Lung microvascular endothelial cell (primary cell): ENCODE results near the gene NLRC4. TPM values are rescaled to one million over a fixed set of nuclear protein-coding genes. Genes with fewer than 3 reads are reported as not detected.
"Not testable (repeated sequence)": the region's sequence is repeated elsewhere in the genome, so short reads cannot be mapped to it uniquely, and the experiment has no call there.

Source experiments
- DNase-seq, 2 donors: peaks; one replicate each; pipeline versions ENCODE4 v3.0.0 to v3.0.0-alpha.2; 2010; ENCODE audit warnings: low read depth in 2 of 2
- total RNA-seq: library from RNA; depleted of rRNA; stranded (reverse); fragments of >200 nt; gene quantifications from 2 replicates; pipeline ENCODE4 v1.2.1, GENCODE V29; 2014

Gene NLRC4
- total RNA-seq, 1 donor from 2014 or later = not detected

DNA sequence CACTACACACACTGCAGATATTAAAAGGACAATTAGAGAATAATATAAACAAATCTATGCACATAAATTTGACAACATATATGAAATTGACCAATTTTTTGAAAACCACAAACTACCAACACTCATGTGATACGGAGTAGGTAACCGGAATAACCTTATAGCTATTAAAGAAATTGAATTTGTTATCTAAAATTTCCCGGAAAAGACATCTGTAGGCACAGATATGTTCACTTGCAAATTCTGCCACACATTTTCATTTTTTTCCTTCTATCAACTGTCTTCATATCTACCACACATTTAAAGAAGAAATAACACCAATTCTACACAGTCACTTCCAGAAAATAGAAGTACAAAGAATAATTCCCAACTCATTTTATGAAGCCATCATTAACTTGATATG lies 22.4 kb downstream of the NLRC4 start:
- DNase-seq = no peak

DNA sequence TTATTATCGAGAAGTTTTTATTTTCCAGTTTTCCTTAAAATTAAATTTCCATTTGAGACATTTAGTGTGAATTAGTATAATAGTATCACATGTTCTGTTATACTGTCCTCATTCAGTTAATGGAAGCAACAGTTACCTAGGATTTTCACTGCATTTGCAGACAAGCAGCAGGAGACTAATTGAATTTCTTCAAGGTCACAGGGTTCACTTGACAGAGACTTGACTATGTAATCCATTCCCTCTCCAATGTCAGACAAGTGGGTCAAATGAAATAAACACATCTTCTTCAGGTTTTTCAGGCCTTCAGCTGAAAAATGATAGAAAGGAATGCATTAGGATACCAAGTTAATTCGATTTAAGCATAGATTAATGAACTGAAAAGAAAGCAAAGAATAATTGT lies 26.7 kb downstream of the NLRC4 start:
- no peak for DNase-seq

DNA sequence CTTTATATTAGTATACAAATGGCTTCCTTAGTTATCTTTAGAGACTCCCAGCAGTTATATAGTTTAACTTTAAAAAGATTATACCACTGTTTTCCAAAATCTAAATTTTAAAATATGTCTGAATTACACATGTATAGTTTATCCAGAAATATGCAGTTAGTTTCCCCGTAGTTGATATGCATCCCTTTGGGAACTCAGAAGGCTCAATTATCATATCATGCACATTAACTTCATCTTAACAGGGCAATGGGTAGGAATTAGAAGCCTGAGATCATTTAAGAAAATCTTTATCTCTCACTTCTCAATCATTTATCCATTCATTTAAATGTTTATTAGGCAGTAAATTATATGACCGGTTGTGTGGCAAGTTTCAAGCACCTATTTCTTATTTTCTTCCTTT lies 27.2 kb downstream of the NLRC4 start:
- no peak for DNase-seq

DNA sequence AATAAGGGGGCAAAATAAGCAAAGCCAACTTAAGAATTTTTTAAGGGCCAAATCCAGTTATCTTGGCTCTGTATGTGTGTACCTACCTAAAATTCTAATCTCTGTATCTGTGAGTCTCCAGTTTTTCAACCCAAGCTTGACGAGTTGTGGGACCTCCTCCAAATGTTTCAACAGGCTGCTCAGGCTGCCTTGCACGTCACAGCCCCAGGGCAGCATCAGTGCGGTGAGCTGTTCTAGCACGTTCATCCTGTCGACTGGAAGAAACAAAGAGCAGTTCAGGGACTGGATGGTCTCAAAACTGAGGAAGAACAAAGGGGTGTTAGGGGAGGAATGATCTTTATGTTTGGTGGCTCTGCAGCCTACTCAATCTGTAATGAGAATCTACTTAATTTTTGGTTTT lies 29.4 kb downstream of the NLRC4 start:
- DNase-seq = no peak

DNA sequence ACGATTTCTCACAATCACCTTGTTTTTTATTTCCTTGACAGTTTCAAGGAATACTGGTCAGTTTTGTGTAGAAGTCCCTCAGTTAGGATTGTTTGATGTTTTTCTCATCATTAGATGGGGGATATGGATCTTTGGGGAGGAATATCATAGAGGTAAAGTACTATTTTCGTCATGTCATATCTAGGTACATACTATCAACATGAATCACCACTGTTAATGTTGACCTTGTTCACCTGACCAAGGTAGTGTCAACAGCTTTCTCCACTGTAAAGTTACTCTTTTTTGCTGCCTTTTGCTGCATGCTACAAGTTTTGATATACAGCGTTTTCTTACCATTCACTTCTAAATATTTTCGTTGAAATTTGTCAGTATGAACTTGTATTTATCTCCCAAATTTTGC lies 32.7 kb downstream of the NLRC4 start:
- no peak for DNase-seq

DNA sequence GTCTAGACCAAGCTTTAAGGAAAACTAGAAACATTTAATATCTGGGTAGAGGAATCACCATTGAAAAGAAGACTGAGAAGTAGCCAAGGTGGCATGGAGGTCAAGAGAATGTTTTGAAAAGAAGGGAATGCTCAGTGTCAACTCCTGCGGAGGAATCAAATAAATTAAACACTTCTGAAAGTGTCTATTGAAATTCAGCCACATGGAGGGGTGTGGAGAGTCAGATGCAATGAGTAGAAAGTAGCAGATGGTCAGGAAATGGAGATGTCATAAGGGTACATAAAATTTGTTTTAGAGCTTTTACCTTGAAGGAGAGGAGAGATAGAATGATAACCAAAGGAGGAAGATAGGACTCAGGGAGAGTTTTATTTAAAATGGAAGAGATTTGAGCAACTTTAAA lies 35.1 kb downstream of the NLRC4 start:
- DNase-seq = no peak

DNA sequence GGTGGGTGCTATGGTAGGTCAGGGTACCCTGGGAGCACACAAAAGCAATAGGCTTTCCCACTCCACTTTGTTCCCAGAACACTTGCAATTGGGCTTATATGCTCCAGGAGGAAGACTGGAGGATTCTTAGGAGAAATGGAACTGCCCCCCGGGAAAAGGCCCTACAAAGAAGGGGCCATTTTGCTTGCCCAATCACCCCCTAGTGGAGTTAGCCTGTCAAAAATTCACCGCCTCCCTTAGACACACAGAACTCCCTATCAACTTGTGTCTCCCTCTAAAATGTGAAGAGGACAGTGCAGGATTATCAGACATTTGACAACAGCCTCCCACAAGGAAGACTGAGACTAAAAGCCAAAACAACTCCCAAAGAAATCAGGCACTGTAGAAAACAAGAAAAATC lies 36.5 kb downstream of the NLRC4 start:
- no peak for DNase-seq

DNA sequence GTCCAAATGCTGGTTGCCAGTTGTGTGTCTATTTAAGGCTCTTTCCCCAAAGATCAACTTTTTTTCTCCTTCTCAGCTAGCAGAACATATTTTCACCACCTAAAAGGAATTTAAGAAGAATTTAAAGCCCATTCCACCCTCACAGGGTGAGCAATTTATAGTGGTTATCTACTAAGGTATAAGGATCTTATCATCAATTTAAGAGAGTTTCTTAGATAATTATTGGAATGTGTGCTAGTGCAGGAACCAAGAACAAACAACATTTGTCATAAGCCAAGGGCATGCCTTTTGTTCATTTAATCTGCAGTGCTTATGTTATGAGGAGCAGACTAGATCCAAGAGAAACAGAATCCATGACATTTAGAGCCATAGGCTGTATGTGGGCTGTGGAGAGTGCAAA lies 37.2 kb downstream of the NLRC4 start:
- no peak for DNase-seq

DNA sequence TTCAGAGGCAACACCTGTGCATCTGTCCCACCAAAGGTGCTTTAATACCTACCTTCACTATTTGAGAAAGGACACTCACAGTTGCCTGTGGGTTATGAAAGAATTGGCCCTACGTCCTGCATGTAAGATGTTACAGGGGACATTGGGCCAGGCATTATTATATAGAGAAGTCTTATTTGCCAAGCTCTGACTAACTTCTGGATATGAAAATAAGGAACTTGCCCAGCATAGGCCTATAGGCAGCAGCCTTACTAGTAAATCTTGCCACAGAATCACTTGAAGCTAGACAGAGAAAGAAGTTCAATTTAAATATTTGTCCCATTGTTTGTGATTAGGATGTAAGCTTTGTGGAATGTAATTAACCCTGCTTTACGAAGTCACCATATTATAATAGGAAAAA lies 41.7 kb downstream of the NLRC4 start:
- DNase-seq = no peak

DNA sequence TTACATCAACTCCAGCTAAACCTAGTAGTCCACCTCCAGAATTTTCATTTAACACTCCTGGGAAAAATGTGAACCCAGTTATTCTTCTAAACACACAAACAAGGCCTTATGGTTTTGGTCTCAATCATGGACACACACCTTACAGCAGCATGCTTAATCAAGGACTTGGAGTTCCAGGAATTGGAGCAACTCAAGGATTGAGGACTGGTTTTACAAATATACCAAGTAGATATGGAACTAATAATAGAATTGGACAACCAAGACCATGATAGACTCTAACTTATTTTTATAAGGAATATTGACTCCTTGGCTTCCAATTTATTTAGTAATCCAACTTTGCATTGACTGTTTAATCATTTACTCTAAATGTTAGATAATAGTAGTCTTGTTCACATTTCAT lies 44.2 kb downstream of the NLRC4 start:
- DNase-seq = no peak

DNA sequence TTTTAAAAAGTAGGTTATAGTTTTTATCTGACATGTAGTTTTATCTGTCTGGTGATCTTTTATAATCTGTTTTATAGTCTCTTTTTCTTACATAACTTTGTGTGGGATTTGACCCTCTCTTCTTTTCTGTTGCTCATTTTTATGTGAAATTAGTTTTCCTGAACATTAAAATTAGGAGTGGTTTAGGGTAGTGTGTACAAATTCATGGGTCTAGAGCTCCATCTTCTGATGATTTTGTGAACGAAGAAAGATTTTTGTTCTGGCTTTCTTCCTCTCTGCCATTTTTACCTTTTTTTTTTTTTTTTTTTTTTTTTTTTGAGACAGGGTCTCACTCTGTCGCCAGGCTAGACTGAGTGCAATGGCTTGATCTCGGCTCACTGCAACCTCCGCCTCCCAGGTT lies 52.4 kb downstream of the NLRC4 start:
- DNase-seq = no peak

DNA sequence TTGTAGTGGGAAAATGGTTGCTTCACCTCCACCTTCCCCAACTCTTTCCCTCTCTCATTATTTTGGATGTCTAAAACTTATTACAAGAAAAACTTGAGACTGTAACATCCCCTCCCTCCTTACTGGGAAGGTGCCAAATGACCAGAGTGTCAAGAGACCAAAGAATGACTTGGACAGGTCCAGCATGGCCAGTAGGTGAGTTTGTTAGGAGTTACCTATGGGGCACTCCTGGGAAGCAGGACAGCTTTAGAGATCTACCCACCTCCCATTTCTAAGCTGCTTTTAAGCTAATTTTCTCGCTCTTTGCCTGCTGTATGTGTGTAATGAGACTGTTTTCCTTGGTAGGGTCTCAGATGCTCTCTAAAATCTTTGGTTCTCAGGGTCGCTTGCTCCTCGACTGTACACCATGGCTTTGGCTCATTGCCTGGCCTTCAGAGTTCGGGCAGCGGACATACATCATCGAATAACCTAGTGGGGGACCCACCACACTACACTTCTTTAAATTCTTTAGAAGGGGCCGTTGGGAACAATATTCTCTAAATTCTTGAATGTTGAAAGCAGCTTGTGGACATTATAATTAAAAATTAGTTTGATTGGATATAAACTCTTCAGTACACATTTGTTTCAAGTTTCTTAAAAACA lies 53.8 kb downstream of the NLRC4 start:
- no peak for DNase-seq

DNA sequence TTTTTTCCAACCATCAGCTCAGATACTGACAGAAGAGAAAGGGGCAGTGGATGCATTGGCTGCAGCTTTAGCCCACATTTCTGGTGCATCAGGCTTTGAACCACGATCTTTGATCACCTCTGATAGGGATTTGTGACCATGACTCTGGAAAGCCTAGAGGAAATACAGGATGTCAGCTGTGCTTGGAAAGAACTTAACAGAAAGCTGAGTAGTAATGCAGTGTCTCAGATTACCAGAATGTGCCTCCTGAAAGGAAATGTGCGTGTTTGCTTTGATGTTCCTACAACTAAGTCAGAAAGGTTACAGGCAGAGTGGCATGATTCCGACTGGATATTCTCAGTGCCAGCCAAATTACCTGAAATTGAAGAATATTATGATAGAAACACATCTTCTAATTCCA lies 61.3 kb downstream of the NLRC4 start:
- DNase-seq = not testable (repeated sequence)

DNA sequence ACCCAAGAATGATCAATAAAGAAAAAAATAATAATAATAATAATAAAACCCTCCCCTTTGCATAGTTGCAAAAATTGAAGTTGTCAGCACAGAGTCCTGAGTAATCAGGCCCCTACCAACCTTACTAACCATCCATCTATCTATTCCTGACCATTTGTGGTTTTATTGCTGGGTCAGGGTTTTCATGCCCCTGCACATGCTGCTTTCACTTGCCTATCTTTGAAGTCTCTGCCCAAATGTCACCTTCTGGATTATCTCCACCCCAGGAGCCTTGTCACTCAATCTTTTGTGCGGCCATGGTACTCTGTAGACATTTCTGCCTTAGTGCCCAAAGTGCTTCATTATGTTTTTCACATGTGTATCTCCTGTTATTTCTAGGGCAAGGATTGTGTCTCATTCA lies 63.9 kb downstream of the NLRC4 start:
- DNase-seq = no peak

DNA sequence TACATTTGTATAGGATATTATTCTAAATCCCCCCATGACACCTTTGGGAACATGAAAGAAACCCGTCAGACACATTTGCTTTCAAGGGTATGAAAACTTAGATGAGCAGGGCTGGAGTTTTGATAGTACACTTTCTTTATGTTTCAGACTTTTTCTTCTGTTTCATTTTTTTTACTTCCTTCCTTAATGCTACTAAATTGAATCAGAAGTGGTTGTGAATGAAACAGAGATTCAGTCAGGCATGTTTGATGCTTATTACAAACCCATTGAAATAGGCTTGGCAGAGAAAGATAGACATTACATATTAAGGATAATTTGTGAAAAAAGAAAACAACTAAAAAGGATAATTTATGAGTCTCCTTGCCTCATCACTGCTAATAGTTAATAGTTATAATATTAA lies 72.3 kb downstream of the NLRC4 start:
- DNase-seq = no peak

DNA sequence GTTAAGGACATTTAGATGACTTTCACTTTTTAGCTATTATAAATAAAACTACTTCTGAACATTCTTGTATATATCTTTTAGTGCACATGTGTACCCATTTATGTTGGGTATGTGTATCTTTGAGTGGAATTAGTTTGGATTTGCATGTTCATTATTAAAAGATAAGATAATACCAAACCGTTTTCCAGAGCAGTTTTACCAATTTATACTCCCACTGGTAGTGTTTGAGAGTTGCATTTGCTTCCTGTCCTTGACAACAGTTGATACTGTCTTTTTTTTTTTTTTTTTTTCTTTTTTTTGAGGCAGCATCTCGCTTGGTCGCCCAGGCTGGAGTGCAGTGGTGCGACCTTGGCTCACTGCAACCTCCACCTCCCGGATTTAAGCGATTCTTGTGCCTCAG lies 75.7 kb downstream of the NLRC4 start:
- no peak for DNase-seq

DNA sequence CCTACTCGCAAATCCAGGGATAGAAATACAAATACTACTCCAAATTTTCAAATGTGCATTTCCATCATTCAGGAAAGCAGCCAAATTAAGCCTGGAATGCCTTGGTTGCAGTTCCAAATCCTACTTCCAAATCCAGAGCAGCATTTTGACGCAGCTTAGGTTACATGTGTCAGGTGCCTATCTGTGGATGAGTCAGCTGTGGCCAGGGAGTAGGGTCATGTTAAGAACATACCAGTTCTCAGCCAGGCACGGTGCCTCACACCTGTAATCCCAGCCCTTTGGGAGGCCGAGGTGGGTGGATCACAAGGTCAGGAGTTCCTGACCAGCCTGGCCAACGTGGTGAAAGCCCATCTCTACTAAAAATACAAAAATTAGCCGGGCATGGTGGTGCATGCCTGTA lies 82.0 kb downstream of the NLRC4 start:
- DNase-seq = no peak

Other genes starting within 250 kb of the NLRC4 start
- gene DPY30, start 225.1 kb downstream of the NLRC4 start, total RNA-seq = 48.6 and 51.2 TPM in 2 replicates
- gene SPAST, start 201.3 kb downstream of the NLRC4 start, total RNA-seq = 22.2 and 26.8 TPM in 2 replicates
- gene SLC30A6, start 99.0 kb downstream of the NLRC4 start, total RNA-seq = 17.4 and 22.8 TPM in 2 replicates
- gene YIPF4, start 13.0 kb upstream of the NLRC4 start, total RNA-seq = 8.9 and 12.1 TPM in 2 replicates
- gene BIRC6, start 92.1 kb upstream of the NLRC4 start, total RNA-seq = 104 and 142 TPM in 2 replicates